GM12878 (cell line): ENCODE results near the gene THRA. TPM values are rescaled to one million over a fixed set of nuclear protein-coding genes. Genes with fewer than 3 reads are reported as not detected.

Experiments used
- BACH1 ChIP-seq: fragments of 450-650 bp; IDR thresholded peaks from 2 replicates; pipeline ENCODE4 v1.6.1; 2017; ENCODE audit warnings: mild to moderate bottlenecking, borderline replicate concordance
- CBX3 ChIP-seq: fragments of 200-600 bp; sonication (generic); IDR thresholded peaks from 2 replicates; pipeline ENCODE4 v1.6.1; 2016; ENCODE audit warnings: low read depth, borderline replicate concordance
- DPF2 ChIP-seq: fragments of 450-650 bp; IDR thresholded peaks from 2 replicates; pipeline ENCODE4 v1.6.1; 2017; ENCODE audit warnings: mild to moderate bottlenecking
- E4F1 ChIP-seq: fragments of 450-650 bp; IDR thresholded peaks from 2 replicates; pipeline ENCODE4 v1.6.1; 2018; ENCODE audit warnings: borderline replicate concordance, mild to moderate bottlenecking; ENCODE audit not compliant: partially characterized antibody
- EP300 ChIP-seq, 2 experiments: fragments of 150-350 bp in 1 of 2; IDR thresholded peaks; 2 replicates each; pipeline ENCODE4 v1.6.1; 2011 to 2012; ENCODE audit warnings: low read depth in 2 of 2, low read length in 2 of 2, borderline replicate concordance in 1 of 2, improper control_type of control experiment in 1 of 2, inconsistent platforms in 1 of 2; ENCODE audit not compliant: control insufficient read depth in 1 of 2
- GABPA ChIP-seq: IDR thresholded peaks from 2 replicates; pipeline ENCODE4 v1.6.1; 2014; ENCODE audit warnings: antibody characterized with exemption, low read depth, mild to moderate bottlenecking, inconsistent platforms
- NR2C2 ChIP-seq: IDR thresholded peaks from 2 replicates; pipeline ENCODE4 v1.6.1; 2011; ENCODE audit warnings: borderline replicate concordance, low read depth; ENCODE audit not compliant: control insufficient read depth, insufficient read length
- NR2F1 ChIP-seq: fragments of 450-650 bp; conservative IDR thresholded peaks from 2 replicates; pipeline ENCODE4 v1.6.1; 2017; ENCODE audit warnings: mild to moderate bottlenecking
- POLR2AphosphoS5 ChIP-seq: IDR thresholded peaks from 2 replicates; pipeline ENCODE4 v1.6.1; 2011; ENCODE audit warnings: mild to moderate bottlenecking, low read length, inconsistent platforms
- SPI1 ChIP-seq: IDR thresholded peaks from 2 replicates; pipeline ENCODE4 v1.6.1; 2011; ENCODE audit warnings: low read depth, mild to moderate bottlenecking, low read length, moderate library complexity, borderline replicate concordance; ENCODE audit not compliant: insufficient read depth
- STAT3 ChIP-seq: IDR thresholded peaks from 2 replicates; pipeline ENCODE4 v1.6.1; 2011; ENCODE audit warnings: low read depth, low read length, improper control_type of control experiment
- TCF12 ChIP-seq: IDR thresholded peaks from 2 replicates; pipeline ENCODE4 v1.6.1; 2011; ENCODE audit warnings: low read depth, mild to moderate bottlenecking, low read length
- YBX1 ChIP-seq: fragments of 450-650 bp; IDR thresholded peaks from 2 replicates; pipeline ENCODE4 v1.6.1; 2016; ENCODE audit warnings: antibody characterized with exemption
- ZBED1 ChIP-seq: IDR thresholded peaks from 2 replicates; pipeline ENCODE4 v1.6.1; 2016; ENCODE audit warnings: borderline replicate concordance
- ZNF592 ChIP-seq: fragments of 450-650 bp; IDR thresholded peaks from 2 replicates; pipeline ENCODE4 v1.6.1; 2017; ENCODE audit warnings: mild to moderate bottlenecking, moderate library complexity
- ZNF687 ChIP-seq: fragments of 450-650 bp; IDR thresholded peaks from 2 replicates; pipeline ENCODE4 v1.6.1; 2017; ENCODE audit warnings: mild to moderate bottlenecking, moderate library complexity
- polyA plus RNA-seq, 11 experiments: library from polyadenylated mRNA; depleted of rRNA in 4 of 11; unstranded in 6 of 11; stranded (reverse) in 5 of 11; fragments of >200 nt; fragmentation: Nextera tagmentation in 4 of 11; fragmentation: Illumina TruSeq in 1 of 11; extraction: Ambion mirVana in 4 of 11; extraction: Trizol in 1 of 11; gene quantifications; 1 replicate in 1 of 11; 2 replicates in 10 of 11; pipeline versions ENCODE4 v1.2.1 to v1.2.3, GENCODE V29; 2011 to 2016; ENCODE audit warnings: inconsistent platforms in 2 of 11, missing spikeins in 2 of 11, low read depth in 1 of 11
- total RNA-seq, 4 experiments: library from RNA; depleted of rRNA in 3 of 4; stranded (reverse); fragments of >200 nt in 3 of 4; fragmentation: Illumina TruSeq in 1 of 4; extraction: Trizol in 1 of 4; gene quantifications; 2 replicates each; pipeline versions ENCODE4 v1.2.1 to v1.2.3, GENCODE V29; 2013 to 2021

Gene THRA
- total and polyA plus RNA-seq, 10 of the 15 experiments (the other 5 are each of a cell fraction or from before 2014, with no cell fraction given): 0.03 to 2.0 (median 0.64) TPM

GRCh38 chr17:40101367-40102210 is 38.8 kb downstream of the THRA start (continued):
- TF ChIP-seq ZNF592 (no peak), YBX1 (no peak), NR2C2 (no peak), NR2F1 (no peak; the same call in 1 of the 2 replicates), DPF2 (0 out of 2 replicates have a peak, but pooled peaks have one; percentile 32), E4F1 (no peak), STAT3 (no peak), GABPA (no peak), SPI1 (peak; percentile 36; the same call in 1 of the 2 replicates), CBX3 (no peak), POLR2AphosphoS5 (no peak), ZNF687 (no peak), TCF12 (no peak), EP300 (IDR thresholded peaks at IDR 0.05; ENCODE audit: borderline replicate concordance in 1 of 2, control insufficient read depth in 1 of 2, low read depth in 2 of 2, low read length in 2 of 2) (no peak), BACH1 (no peak), ZBED1 (no peak)
